ENCODE measurements around the gene NOSTRIN.
"Not testable (repeated sequence)": the region's sequence is repeated elsewhere in the genome, so short reads cannot be mapped to it uniquely, and the experiment has no call there.

The NOSTRIN gene

DNA sequence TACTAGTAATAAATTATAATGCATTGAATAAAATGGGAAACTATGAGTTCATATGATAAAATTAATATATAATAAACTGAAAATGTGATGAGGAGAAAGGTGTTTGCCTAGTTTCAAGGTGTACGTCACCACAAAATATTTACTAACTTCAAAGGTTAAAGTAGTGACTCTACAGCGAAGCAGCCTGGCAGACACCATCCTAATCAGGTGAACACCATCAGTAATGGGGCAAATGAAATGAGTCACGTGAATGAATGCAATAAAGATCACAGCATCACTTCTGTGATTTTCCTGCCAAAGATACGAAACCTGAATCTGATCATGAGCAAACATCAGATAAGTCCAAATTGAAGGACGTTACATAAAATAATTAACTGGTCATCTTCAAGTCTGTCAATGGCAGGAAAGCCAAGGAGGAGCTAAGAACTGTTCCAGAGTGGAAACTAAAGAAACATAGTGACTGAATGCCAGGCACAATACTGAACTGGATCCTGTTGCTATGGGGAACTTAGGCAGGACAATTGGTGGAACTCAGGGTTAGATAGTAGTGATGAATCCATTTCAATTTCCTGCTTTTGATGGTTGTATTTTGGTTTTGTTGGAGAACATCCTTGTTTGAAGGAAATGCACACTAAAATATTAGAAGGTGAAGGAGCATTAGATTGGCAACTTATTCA is 12.1 kb upstream of the NOSTRIN start:
- no peak for DNase-seq

DNA sequence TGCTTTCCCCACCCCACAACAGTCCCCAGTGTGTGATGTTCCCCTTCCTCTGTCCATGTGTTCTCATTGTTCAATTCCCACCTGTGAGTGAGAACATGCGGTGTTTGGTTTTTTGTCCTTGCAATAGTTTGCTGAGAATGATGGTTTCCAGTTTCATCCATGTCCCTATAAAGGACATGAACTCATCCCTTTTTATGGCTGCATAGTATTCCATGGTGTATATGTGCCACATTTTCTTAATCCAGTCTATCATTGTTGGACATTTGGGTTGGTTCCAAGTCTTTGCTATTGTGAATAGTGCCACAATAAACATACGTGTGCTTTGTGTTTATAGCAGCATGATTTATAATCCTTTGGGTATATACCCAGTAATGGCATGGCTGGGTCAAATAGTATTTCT is 11.3 kb upstream of the NOSTRIN start:
- not testable (repeated sequence) for DNase-seq

- no peak for DNase-seq
These were observed 8.8 kb upstream of the NOSTRIN start for GRCh38 chr2:168793596-168793995.

DNA sequence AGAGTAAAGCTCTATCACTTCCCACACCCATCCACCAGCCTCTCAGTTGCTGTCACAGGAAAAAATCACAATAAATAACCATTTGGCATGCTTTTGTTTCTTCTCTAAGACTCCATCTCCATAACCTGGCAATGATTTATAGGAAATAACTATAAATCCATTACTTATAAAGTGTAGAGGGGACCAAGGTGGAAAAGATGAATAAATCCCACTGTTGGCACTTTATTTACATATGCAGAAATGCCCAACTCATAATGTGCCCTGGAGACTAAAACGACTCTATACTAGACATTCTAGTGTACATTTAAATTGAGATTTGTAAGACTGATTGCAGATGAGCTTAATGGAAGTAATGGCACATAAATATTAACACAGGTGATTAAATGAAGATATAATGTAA is 7.5 kb upstream of the NOSTRIN start:
- no peak for DNase-seq

GRCh38 chr2:168796090-168796577 is 6.3 kb upstream of the NOSTRIN start:
- DNase-seq = no peak

GRCh38 chr2:168796583-168797285 is 5.7 kb upstream of the NOSTRIN start:
- DNase-seq = no peak

DNA sequence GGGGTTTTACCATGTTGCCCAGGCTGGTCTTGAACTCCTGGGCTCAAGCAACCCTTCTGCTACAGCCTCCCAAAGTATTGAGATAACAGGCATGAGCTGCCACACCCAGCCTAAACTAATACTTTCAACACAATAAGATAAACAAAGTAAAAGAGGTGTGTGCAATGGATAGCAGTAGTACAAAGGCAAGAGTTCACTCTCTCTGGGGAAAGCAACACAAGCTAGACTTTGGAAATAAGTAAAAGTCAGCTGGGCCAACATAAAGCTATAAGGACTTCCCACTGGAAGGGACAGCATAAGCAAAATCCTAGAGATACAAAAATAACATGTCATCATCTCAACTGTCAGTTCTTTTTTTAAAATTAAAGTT is 5.2 kb upstream of the NOSTRIN start:
- no peak for DNase-seq

DNA sequence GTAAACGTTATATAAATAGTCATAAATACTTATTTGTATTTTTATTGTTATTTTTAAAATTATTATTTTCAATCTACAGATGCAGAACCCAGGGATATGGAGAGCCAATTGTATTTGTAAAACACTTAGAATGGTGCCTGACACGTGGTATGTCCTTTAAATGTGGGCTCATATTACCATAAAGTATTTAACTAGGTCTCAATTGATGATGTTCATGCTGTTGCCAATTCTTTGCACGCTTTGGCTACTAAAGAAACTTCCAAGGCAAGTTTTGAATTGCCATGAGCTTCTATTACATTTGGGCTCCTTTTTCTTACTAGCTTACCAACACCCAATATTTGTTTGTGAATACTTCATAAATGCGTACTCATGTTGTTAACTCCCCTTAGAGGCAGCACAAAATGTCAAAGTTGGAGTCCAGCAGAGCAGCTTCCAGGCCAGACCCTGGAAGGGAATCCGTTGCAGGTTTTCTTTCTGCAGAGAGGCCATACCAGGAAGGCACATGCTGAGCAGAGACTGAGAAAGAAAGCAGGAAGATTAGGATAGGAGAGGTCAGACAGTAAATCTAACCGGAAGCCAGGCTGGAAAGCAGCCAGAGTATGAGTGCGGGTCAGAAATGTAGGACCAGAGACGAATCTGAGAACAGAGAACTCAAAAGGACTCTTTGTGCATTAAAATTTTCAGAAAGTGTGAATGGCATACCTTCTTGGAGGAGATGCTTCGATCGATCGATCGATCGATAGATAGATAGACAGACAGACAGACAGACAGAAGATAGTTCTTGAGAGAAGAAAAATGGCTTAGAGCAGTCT is 4.2 kb upstream of the NOSTRIN start:
- no peak for DNase-seq

DNA sequence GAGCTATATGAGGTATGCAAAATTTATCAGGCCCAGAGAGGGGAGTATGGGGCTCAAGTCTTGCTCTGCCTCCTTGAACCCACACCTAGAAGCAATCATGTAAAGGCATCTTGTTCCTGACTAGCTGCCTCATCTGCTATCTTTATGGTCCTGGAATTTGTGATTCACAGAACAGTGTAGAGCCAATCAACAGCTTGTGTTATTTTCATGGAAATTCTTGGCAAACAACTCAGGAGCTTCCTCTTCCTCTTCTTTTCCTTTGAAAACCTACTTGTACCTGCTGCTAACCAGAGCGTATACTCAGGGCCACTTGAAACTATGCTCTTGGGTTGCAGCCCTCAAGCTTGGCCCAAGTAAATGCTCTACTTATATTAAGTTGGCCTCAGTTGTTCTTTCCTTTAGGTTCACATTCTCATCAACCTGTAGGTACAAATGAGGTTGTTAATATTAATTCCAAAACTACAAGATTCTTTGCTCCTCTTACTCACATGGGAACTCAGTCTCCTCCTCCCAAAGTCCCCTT is 3.5 kb upstream of the NOSTRIN start:
- no peak for DNase-seq

DNA sequence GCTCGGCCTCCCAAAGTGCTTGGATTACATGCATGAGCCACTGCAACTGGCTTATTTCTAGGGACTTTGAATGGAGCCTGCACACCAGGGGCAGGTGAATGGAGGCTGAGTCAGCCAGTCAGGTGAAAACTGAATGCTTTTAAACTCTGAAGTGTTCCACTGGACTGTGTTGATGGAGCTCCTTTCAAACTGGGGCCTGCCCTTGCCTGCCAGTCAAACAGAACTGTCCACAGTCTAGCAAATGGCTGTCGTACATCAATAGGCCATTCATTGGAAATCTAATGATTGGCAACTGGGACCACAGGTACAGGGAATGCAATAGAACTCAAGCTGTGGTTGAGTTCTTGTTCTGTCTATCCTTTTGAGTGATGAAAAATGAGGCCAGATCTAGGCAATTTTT is 966 bp upstream of the NOSTRIN start:
- no peak for DNase-seq

DNA sequence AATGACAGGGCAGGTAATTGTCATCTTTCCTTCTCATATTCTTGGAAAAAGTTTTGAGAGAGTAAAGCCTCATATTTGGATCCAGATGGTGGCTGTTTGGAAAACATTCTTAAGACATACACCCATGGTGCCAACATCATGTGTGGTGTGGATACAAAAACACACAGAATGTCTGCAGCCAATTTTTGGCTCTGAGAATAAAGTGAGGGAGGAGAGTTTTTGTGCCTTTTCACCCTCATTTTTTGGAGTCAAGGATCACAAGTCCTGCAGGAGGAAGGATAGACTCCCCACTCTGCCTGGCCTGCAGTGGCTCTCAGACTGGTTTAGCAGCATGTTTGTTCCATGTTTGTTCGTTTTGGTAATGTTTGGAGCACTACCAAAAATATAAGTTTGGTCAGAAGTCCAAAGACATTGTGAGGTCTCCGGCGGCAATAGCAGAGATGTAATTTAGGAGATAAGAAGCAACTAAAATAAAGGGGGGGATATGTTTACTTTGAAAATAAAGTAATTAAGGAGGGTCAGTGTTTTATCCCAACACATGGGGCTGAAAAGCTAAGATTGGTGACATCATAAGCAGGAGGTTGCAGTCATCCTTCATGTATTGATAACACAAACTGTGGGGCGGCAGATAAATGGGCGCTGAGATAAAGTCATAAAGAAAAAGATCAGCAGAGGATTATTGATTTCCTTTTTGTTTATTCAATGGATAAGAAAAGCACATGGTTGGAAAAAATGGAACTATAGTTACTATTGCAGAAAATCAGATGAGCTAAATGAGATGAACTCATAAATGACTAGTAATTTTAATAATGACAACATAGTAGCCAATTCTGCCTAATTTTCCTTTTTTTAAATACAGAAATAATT is 655 bp downstream of the NOSTRIN start:
- no peak for DNase-seq

- no peak for DNase-seq
These were observed 1.8 kb downstream of the NOSTRIN start for GRCh38 chr2:168804214-168804613.

DNA sequence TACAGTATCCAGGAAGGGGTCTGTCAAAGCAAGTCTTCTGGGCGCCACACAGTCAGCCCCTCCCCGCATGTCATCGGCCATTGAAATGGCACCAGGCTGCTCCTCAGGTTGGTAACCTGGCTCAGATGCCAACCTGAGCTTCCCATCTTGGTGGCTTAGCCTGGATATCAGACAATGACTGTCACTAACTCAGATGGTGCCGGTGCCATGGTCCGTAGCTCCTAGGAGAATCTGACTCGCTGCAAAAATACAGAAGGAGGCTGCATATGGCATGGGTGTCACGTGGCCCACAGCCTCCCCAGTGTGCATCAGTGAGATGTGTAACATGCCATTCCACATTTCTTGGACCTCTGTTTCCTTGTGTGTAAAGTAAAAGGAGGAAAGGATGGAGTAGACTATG is 3.2 kb downstream of the NOSTRIN start:
- no peak for DNase-seq

- no peak for DNase-seq
These were observed 7.1 kb downstream of the NOSTRIN start for GRCh38 chr2:168809537-168809936.

DNA sequence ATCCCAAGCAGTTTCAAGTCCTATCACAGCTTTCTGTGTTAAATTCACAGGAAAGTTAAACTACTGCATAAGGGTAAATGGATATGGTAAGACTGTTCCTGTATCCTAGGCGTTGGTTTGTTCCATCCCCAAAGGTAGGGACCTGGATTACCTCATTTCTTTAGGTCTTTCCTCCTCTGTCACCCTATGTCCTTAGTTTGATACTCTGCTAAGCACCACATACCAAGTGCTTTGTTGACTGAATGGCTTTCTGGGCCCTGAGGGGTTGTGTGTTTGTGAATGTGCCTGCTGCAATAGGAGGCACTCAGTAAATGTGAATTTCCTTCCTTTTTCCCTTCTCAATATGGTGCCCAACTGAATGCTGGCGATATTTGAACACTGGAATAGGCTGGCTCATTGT is 7.8 kb downstream of the NOSTRIN start:
- DNase-seq = no peak

- no peak for DNase-seq
These were observed 9.3 kb downstream of the NOSTRIN start for GRCh38 chr2:168811696-168812095.

GRCh38 chr2:168814046-168814445 is 11.6 kb downstream of the NOSTRIN start:
- DNase-seq = no peak

GRCh38 chr2:168814939-168815907 is 12.8 kb downstream of the NOSTRIN start:
- DNase-seq = no peak

- DNase-seq = no peak
These were observed 13.9 kb downstream of the NOSTRIN start for GRCh38 chr2:168816369-168816768.

DNA sequence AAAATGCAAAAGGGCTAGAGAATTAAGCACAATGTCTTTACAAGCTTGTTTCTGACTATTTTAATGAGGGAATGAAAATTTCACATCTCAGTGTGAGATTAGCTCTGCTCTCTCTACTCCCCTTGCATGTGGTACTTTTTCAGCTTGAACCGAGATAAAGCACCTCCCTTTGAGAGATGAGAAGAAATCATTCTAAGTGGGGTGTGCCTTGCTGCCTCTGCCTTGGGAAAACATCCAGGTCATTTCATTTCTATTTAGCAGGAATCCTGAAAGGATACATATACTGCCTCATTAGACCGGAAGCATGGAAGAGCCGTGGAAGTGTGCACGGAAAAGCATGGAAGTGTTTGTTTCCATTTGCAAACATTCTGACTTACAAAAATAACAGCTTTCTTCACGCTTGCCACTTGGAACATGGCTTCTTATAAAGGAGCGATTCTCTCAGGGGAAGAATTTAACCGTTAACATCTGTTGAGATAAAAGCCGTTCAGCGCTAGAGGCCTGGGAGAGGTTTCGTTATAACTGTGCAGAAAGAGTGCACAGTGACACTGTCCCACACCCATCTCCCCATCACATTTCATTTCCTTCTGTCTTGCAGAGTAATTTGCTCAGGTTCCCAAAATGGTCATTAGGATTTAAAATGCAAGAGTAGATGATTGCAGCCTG is 16.7 kb downstream of the NOSTRIN start:
- no peak for DNase-seq
